Epidermal melanocyte (primary cell): ENCODE data around the gene CD300E.
"Not testable (repeated sequence)": the region's sequence is repeated elsewhere in the genome, so short reads cannot be mapped to it uniquely, and the experiment has no call there.

Source experiments
- DNase-seq: peaks from one replicate; pipeline ENCODE4 v3.0.0; 2011; ENCODE audit warnings: low spot score; ENCODE audit not compliant: insufficient read length

Gene CD300E

DNA sequence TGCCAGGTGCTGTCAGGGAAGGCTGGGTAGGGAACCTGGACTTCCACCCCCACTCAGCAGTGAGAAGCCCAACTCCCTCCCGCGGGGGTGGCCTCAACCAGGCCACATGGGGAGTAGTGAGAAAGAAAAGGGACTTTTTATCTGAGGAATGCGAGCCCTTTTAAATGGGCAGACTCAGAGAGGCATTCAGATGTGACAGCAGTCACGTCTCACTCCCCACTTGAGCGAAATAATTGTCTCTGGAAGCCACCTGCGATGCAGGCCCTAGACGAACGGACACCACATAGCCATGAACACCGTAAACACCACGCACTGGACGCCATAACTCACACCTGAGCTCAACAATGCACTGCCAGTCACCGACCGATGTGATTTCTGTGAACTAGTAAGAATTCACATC, 11.9 kb upstream of the CD300E start:
- DNase-seq = no peak

- DNase-seq = no peak
Observed at GRCh38 chr17:74633326-74633725, 9.8 kb upstream of the CD300E start.

- no peak for DNase-seq
Observed at GRCh38 chr17:74632617-74633016, 9.1 kb upstream of the CD300E start.

DNA sequence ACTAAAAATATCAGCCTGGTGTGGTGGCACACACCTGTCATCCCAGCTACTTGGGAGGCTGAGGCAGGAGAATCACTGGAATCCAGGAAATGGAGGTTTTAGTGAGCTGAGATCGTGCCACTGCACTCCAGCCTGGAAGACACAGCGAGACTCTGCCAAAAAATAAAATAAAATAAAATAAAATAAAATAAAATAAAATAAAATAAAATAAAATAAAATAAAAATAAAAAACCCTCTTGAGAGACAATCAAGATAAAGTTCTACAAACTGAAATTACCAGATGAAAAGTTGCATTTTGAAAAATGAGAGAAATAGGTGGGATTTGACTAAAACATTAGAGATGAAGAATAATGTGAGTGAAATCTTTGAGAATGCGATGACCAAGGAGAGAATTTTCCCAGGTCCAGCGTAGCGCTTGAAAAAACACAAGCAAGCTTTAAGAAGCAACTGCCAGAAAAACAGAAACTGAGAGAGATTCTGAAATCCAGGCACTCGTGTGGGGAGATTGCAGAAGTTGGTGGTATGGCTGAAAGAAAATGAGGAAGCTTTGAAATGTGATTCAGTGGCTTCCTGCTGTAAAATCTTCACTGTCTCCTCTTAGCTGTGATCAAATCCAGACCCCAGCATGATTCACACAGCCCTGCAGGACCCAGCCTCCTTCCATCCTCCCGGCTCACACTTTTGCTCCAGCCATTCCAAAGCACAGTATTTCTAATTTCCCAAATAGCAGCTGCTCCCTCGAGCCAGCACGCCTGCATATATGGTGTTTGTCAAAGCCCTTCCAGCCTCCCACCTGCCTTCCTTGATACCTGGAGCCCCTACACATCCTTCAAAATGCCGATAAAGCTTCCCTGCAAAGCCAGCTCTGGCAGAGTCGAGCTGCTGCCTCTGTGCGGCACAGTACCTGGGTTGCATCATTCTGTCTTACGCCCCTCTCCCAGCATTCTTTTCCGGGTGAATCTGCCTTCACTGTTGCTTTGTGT, 8.2 kb upstream of the CD300E start:
- DNase-seq = no peak

GRCh38 chr17:74630251-74630650, 6.7 kb upstream of the CD300E start:
- DNase-seq = not testable (repeated sequence)

DNA sequence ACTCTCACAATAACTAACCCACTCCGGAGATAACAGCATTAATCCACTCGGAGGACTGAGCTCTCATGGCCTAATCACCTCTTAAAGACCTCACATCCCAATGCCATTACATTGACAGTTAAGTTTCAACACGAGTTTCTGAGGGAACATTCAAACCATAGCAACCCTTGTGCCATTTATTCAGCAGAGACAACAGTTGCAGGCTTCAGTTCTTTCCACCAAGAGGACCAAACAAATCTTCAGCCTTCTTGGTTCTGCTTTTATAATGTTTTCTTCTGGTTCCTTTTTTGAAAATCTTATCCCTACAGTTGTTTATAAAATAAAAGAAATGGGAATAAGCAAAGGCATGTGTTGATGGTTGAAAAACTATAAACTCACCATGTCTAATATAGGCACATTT, 2.1 kb upstream of the CD300E start:
- no peak for DNase-seq

DNA sequence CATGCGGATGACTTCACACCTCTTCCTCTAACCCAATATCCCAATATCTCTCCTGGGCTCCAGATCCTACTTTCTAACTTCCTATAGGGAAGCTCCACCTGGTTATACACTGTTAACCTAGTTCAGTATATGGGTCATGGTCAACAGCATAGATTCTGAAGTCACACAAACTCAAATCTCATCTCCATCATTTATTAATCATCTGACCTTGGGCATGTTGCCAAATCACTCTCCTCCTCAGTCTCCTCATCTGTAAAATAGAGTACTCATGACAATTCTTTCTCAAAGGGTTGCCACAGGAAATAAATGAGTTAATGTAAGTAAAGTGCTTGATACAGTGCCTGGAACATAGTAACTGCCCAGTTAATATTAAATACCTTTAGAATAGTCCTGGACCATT, 593 bp upstream of the CD300E start:
- no peak for DNase-seq

- DNase-seq = no peak
Observed at GRCh38 chr17:74619077-74619673, 4.4 kb downstream of the CD300E start.

GRCh38 chr17:74618451-74618850, 5.1 kb downstream of the CD300E start:
- DNase-seq = no peak

- DNase-seq = no peak
Observed at GRCh38 chr17:74616696-74617095, 6.8 kb downstream of the CD300E start.

DNA sequence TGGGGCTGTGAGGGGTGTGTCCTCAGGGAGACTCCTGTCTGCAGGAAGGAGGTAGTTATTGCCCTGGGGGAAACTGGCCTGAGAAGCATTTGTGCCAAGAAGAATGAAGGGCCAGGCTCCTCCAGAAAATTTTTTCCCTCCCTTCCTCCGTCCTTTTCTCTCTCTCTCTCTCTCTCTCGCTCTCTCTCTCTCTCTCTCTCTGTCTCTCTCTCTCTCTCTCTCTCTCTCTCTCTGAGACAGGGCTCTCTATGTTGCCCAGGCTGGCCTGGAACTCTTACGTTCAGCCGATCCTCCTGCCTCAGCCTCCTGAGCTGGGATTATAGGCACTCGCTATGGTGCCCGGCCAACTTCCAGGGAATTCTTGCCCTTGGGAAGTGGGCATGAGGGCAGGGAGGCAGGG, 11.5 kb downstream of the CD300E start:
- no peak for DNase-seq

DNA sequence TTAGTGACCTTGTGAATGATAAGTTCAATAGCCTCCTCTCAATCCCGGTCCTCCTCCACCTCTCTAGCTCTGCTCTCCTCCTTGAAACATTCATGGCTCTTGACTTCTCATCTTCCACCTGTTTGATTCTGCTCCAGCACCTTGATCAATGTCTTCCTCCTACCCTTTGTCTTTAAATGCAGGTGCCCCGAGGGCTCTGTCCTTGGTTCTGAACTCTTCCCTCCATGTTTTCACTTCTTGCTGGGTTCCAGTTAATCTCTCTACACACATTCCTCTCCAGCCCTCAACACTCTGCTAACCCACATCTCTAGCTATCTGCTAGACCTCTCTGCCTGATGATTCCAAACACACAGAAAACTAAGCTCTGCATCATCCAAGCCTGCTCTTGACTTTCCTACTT, 13.4 kb downstream of the CD300E start:
- no peak for DNase-seq

DNA sequence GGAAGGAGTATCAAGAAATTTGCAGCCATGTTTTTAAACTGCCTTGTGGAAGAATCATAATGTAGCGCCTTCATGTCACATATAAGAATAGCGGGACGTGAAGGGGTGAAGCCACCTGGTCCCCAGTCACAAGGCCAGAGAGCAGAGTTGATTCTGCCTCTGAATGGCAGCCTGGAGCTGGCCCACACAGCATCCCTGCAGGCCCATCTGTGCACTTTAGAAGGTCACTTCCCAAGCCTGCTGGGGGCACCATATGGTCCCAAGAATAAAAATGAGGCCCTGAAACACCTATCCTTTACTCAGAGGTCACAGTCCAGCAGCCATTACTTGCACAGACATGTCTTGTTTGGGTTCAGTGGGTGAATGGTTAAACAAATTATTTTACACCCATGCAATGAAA, 15.0 kb downstream of the CD300E start:
- no peak for DNase-seq

GRCh38 chr17:74607221-74607620, 16.3 kb downstream of the CD300E start:
- DNase-seq = no peak

- DNase-seq = no peak
Observed at GRCh38 chr17:74606050-74606449, 17.5 kb downstream of the CD300E start.

GRCh38 chr17:74605361-74605760, 18.2 kb downstream of the CD300E start:
- no peak for DNase-seq

- DNase-seq = no peak
Observed at GRCh38 chr17:74604761-74605160, 18.8 kb downstream of the CD300E start.

- no peak for DNase-seq
Observed at GRCh38 chr17:74604200-74604599, 19.3 kb downstream of the CD300E start.

GRCh38 chr17:74603746-74604145, 19.8 kb downstream of the CD300E start:
- no peak for DNase-seq

DNA sequence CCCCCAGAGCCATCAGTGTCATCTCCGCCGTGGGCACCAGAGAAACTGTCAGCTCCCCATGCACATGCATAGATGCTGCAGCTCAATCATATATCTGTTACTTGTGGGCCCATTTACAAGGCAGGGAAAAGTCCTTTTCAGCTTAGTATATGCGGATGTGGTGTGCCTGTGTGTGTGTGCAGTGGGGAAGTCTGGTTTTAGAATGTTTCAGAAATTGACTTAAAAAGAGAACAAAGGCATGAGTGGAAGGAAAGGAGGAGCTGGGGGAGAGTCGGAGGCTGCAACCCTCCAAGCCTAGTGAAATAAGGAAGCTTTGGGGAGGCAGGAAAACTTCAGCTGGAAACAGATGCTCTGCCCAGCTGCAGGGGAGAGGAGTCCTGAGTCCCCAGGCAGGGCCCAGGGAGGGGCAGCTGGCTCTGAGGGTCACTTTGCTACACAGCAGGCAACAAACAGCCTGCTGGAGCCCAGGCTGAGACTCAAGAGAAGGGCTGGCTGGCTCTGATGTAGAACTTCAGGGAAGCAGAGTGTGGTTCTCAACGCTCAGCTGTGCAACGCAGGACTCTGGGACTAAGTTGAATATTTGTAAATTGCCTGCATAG, 20.4 kb downstream of the CD300E start:
- no peak for DNase-seq

DNA sequence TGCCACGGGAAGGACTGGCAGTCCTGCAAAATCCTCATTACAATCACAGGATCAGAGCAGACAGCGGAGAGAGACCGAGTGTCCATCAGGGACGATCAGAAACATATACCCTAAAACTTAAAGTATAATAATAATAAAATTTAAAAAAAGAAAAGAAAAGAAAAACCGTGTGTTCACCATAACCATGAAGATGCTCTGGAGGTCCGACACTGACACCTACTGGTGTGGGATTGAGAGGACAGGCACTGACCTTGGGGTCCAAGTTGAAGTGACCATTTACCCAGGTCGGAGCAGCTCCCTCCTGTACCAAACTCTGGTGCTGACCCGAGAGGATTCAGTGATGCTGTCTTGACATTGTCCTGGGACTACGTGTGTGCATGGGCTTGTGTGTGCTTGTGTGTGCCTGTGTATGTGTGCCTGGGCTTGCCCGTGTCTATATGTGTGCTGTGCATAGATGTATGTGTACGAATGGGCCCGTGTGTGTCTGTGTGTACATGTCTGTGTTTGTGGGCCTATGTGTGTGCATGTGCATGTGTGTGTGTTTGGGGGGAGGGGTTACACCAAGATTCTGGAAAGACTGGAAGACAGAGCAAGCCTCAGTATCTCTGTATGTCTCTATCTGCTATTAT, 21.5 kb downstream of the CD300E start:
- DNase-seq = no peak

DNA sequence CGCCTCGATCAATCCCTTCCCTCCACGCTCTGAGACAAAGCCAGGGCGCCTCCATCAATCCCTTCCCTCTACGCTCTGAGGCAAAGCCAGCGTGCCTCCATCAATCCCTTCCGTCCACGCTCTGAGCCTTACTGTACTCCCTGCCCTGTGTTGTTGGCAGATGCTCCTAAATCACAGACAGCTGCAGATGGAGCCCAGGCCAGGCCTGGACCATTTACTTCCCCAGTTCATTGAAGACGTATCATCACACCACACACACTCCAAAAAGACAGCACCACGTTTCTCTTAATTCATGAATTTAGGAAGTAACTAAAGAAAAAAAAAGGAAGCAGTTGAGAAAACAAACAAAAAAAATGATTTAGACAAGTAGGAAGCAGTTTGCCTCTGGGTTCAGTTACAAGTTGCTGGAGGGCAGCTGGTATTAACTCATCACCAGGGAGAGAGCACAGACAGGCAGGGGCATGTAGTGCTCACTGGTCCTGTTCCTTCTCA, 24.0 kb downstream of the CD300E start:
- DNase-seq = no peak
